HTERT RPE-1 (cell line): ENCODE measurements around the gene MRPS6.

Experiments used
- in situ Hi-C: fragments of 300-500 bp; cut with MboI; formaldehyde crosslinking; loops from 4 replicates; pipeline ENCODE4 v1.14.3; 2020; ENCODE audit warnings: low sequenced_read_pairs

MRPS6 gene

DNA sequence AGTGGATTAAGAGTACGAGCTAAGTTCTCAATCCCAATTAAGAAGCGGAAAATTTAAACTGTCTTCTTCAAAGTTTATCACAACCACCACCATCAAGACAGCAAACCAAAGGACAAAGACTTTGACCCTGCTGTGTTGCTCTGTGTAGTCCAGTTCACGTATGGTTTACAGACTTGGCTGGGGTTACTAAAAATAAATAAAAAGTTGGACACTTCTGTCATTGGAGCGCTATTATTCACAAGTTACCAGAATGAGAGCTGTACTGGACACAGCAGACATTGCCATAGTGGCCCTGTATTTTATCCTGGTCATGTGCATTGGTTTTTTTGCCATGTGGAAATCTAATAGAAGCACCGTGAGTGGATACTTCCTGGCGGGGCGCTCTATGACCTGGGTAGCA lies 21.6 kb downstream of the MRPS6 start:
- in situ Hi-C loops = no loop called here

DNA sequence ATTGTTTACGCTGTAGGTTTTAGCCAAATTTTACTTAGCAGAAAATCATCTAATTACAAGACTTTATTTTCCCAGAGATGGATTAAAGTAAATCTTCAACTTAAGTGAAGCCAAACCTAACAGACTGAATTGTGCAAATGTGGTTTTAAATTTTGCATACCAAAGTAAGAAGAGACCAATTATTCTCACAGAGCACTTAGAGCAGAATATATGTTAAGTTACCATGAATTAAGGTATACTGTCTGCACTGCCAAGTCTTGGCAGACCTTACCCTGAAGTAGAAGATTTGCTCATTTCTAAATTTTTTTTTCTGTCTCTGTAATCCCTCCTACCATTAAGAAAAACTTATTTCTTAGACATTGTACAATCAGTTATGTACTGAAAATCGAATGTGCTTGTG lies 24.1 kb downstream of the MRPS6 start:
- in situ Hi-C loops = no loop called here

DNA sequence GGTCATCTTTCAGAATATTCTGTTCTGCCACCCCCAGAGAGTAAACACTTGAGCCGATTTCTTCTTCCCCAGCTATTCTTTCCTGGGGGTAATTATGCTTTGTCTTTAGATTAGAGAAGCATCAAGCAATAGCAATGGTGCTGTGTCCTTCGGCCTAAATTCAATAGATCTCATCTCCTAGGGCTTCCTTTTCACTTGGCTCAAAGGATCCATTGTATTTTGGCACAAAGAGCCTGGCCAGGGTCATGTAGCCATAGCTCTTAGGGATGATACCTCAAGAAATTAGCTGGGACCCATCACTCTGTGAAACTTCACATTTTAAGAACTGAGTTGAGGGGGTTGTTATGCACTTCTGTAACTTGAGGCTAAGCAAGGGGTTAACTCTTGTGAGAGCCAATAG lies 27.0 kb downstream of the MRPS6 start:
- in situ Hi-C loops = no loop called here

DNA sequence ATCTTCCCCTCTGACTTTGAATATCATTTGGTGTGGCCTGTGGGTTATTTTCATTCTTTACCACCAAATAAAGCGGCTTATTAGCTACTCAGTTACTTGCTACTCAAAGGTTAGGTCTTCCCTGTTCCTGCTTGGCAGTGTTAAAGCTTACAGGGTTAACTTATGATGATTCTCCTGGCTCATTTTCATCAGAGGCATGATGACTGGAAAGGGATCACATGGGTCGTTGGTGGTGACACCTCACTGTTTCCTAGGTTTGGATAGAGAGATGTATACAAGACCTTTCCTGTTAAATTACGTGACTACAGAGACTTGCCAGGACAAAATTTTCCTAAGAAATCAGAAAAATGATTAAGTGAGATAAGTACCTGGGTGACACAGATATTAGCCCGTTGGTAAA lies 27.4 kb downstream of the MRPS6 start:
- in situ Hi-C loops = no loop called here

DNA sequence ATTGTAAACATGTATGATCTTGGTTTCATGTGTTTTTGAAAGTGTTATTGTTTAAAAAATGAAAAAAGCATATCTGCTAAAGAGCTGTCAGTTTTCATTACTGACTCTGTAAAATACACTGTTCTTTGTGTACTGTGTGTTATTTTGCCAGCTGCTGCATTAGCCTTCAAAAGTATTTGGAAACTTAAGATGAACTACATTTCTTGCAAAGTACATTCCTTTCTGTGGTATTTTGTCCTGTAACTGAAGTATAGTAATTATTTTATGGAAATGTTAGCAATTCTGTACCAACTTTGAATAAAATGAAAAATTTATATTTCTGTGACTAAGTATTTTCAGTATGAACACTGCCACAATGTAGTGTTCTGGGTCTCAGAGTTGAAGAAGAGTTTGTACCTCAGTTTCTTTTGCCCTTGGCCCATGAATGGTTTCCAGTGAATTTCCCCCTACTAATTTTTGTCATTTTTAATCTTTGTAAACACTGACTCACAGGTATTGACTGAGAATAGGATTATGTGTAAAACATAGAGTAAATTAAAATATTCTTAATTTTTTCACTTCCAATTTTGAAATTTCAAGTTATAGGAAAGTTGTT lies 32.7 kb downstream of the MRPS6 start:
- in situ Hi-C loops = no loop called here

DNA sequence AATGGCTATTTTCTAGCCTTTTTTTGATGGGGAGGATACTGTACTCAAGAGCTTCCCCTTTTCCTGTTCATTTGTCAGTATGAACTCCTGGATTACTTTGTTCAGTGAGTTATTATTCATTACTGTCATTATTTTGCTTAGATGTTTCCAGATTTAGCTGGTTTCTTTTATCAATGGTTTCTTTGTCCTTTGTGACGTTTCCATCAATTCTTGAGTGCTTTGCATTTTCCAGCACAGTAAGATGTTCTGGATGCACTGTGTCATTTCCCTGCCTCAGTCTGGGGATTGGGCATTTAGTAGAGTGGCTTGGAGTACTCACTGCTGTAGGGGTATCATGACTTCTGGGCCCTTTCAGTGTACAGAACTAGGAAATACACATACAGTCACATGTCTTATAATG lies 34.2 kb downstream of the MRPS6 start:
- in situ Hi-C loops = no loop called here

DNA sequence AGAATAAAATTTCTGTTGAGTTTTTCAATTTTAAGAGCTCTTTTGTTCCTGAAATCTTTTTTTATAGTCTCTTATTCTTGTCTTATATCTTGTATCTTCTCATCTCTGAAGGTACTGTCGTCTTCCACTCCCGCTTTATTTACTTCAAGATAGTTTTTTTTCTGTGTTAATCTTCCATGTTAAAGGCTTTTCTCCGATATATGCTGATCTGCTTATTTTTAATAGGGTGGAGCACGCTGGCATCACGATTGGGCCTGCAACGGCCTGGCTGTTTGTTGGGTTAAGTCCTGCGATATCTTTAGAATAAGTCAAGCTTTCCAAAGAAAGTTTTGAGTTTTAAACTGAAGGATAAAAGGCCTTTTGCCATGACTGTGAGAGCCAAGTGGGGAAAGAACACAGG lies 35.7 kb downstream of the MRPS6 start:
- in situ Hi-C loops = no loop called here

DNA sequence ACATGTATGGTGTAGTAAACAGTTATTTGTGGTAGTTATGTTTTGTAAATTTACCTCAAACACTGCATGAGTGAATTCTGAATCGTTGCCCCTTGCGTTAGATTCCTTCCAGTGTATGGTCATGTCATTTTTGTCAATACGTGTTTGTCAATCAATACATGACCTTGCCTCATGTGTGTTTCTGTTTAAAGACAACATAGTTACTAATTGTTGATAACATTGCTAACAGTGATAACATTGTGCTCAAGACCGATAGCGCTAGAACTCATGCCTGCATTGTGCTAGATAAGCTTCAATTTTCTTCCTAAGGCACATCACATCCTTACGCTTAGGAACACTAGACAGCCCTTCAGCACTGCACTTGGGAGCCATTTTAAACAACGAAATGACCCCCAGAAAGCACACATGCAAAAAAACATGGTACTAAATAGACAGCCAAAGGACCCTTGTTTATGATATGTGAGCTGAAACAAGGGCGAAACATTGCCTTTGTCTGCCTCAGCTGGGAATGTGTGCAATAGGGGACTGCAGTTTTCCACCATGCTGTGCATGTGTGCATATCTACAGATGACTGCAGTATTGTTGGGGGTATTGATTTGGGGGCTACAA lies 37.3 kb downstream of the MRPS6 start:
- in situ Hi-C loops = no loop called here

DNA sequence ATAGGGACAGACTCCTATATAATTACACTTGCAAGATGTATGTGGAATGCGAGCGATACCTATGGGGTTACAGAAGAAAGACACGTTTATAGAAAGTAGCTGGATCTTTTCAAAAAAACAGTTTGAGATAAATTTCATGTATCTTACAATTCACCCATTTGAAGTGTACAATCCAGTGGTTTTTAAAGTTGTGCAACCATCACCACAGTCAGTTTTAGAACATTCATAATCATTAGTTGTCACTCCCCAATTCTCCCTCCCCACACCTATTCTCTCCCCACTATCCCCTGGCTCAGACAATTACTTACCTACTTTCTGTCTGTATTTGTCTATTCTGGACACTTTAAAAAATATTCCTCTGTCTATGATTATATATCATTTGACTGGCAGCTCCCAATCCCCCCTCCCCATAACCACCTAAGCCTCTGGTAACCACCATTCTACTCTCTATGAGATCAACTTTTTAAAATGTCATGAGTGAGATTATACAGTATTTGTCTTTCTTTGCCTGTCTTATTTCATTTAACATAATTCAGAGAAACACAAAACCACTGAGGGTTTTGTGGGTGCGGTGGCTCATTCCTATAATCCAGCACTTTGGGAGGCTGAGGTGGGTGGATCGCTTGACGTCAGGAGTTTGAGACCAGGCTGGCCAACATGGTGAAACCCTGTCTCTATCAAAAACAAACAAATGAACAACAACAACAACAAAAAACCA lies 39.1 kb downstream of the MRPS6 start:
- in situ Hi-C loops = no loop called here

DNA sequence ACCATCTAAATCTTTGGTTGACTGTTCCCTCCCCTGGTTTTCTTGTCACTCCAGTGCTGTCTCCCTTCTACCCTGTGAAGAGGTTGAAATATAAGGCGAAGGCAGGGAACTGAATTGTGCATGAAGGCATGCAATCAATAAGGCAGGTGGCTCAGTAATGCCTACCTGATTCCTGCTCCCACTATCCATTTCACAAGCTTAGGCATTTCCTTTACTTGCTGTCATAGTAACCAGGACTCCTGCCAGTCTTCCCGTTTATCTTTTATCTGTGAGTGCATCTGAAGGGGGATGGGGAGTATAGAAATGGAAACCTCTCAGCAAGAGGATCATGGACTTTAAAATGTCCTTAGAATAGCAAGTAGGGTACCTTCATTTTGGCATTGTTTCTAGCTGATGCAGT lies 40.5 kb downstream of the MRPS6 start:
- in situ Hi-C loops = no loop called here

DNA sequence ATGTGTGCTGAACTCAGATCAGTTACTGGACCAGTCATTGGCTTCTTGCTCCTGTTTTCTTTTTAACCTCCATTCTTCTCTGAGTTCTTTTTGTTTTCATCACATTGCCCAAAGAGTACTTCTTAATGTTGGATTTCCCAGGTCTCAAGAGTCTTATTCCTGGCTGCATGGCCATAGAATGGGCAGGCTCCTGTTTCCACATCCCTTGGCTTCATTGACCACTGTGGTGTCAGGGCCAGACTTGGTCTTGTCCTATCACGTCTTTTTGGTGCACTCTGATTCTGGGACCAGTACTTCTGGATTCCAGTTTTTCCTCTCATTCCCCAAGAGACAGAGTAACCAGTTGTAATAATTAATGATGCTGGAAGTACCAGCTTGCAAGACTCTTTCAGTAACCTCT lies 41.8 kb downstream of the MRPS6 start:
- in situ Hi-C loops = no loop called here

DNA sequence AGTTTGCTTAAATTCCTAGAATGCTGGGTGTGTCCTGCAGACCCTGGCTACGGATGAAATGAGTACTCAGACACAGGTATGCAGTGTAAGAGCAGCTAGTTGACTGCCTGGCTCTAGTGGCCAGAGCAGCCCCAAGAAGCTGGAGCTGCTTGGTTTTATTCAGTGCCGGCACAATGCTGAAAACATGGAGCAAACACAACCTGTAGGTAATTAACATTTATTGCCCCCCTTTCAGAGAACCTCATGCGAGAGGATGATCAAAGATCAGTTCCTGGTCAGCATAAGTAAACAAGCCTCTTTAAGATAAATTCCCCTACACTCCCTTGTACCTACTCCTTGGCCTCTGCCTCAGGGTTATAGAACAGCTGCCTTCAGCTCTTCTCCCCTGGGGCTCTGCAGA lies 43.2 kb downstream of the MRPS6 start:
- in situ Hi-C loops = no loop called here

DNA sequence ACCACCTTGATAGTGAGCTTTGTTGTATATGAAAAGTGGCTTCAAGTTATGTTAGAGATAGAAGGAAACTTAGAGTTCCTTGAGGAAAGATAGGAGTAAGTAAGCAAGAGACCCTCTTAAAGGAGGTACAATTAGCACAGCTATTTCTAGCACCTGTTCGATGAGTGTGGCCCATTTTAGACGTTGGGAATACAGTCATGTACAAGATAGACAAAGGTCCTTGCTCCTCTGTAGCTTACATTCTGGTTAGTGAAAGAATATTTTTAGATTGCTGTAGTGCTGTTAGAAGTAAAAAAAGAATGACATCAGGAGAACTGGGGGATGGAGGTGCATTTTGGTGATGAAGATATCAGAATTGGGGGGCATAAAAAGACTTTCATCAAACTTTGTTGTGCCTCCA lies 47.5 kb downstream of the MRPS6 start:
- in situ Hi-C loops = no loop called here

DNA sequence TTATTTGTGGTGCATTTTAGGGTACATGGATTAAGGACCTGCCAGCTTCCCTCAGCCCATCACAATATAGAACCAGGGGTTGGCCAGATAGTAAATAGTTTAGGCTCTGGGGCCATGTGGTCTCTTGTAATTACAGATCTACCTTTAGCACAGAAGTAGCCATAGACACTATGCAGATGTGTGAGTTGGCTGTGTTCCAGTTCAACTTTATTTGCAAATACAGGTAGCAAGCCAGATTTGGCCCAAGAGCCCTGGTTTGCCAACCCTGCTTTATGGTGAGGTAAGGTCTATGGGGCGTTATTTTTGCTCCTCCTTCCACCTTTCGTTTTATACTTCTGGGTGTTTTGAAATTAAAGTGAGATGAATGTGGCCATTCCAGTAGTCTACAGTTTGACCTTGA lies 48.7 kb downstream of the MRPS6 start:
- in situ Hi-C loops = no loop called here

DNA sequence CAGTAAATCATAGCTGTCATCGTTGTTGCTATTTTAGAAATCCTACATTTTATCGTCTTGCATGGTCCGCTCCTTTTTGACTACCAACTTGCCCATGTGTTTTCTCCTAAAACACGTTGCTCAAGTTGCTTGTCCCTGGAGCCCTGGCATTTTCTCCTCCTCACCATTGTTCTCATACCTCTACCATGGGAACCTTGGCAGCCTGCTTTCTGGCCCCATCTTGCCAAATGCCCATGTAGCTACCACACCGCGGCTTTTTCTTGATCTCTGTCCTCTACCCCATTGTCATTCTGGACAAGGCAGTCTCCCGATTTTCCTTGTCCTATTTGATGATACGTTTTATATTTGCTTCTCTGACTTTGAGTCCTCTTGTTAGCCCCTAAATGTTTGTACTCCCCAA lies 50.2 kb downstream of the MRPS6 start:
- in situ Hi-C loops = no loop called here

DNA sequence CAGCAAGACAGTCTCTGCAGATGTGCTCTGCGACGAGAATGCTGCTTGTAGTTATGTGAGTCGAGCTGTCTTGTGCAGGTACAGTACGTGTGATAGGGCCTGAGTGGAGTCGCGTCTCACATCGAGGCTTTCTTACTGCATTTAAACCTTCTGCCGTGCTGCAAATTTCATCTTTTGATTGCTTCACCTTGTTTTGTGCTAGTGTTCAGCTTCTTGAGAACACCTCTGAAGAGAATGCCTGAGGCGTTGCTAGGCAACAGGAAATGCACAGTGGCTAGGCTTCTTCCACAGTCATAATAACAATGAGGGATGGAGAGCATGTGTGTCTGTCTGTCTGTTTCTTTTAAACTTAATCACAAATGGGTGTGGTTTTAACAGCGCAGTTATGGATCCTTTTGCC lies 52.9 kb downstream of the MRPS6 start:
- in situ Hi-C loops = no loop called here

DNA sequence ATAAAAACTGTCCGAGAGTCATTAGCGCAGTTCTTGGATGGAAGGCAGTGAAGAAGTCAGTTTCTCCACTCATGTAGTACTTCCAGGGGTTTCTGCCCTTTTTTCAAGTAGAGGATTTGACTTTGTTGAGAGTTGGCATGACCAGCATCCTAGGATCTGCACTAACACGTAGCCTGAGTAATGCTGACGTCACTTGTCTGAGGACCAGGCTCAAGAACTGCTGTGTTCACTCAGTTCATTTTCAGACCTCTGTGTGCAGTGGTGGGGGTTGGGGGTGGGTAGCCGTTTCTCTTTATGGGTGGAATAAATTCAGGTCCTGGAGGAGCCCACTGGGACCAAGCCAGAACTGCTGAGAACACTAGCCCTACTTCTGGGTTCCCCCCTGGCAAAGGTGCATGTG lies 53.3 kb downstream of the MRPS6 start:
- in situ Hi-C loops = no loop called here

DNA sequence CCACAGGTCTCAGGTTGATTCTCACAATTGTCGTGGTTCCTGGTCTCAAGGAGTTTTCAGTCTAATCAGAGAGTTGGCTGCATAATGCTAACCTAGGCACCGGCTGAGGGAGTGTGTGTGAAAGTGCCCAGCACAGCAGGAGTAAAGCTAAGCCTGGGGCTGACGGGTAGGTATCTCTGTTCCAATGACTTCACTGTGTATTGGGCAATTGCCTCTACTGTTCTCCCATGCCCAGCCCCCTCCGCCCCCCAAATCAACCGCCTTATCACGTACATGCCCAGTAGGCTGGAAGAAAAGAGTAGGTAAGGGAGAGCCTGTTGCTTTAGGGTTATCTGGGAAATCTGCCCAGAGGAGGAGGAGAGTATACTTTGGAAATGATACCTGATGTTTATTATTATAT lies 54.7 kb downstream of the MRPS6 start:
- in situ Hi-C loops = no loop called here

DNA sequence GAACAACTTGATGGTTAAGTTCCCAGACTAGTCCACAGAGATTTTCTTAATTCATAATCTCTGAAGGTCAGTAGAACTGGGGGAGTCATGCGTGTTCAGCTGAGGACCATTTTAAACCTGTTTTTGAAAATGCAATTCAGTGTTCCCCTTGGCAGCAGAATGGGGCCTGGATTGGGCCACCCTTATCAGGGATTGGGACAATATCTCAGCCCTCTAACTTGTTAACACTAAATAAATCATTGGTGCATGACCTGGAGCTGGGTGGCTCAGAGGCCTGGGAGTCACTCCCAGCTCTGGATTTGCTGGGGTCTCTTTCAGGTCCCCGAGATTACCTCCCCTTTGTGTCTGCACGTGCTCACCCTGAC lies 55.3 kb downstream of the MRPS6 start:
- in situ Hi-C loops = no loop called here

DNA sequence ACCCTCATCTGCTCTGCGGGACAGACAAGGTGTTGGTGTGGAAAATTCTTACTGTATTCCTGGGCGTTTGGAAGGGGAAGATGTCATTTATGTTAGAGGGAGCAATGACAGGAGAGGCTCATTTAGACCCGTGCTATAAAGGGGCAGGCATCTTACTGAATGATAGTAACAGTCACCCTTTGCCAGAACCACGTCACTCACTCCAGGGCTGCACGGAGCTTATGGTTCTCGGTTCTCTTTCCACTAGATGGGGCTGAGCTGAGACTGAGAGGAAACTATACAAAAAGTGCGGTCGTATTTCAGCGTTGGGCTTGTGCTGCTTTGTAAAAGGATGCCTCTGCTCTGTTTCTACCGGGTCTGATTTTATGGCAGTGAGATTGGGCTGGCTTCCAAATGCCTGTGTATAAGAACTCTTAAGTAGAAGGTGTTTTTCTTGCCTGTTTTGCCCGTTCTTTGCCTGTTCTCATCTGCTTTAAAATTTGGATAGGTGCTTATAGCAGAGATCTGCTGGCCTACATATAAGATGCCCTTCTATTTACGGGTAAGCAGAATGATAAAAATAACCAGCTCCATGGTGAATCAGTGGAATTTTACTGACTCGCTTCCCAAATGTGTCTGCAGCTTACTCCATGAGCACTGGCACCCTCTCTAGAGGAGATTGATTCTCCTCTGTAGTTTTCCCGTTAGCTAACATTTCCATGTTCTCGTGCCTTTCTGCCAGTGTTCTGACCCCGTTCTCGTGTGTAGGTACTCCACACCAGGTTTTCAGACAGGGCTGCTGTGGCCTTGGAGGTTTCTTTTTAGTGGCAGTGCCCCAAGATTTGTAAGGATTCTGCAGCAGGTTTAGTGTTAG lies 55.9 kb downstream of the MRPS6 start:
- in situ Hi-C loops = no loop called here

DNA sequence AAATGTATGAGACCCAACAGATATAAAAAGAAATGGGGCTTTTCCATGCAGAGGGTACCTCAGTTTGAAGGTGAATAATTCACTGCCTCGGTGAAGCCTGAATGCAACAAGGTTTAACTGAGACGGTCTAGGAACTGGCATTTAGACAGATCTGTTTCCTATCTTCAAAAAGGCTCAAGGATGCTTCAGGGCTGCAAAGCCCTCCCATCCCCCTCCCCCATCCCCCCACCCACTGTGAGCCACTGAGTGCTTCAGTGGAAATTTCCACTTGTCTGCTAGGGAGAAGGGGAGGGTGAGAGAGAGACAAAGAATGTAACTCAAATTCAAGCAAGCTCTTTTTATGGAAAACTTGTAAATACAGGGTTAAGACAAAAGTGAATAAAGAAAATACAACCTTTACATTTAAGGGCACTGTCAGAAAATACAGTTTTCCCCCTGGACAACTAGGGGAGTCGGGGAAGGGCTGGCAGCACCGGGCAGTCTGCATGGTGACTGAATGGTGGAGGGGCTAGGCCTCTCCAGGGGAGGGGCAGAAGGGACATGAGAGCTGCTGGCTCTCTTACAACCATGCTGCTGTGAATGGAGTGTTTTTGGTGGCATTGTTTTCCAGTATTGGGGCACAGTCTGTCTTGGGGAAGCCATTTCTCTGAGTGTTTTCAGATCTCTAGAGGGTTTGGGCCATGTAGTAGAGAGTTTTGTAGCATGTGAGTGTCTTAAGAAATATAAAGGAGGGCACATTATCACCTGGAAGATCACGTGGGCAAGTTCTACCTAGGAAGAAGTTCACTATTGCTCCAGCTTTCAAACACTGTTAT lies 56.7 kb downstream of the MRPS6 start:
- in situ Hi-C loops = no loop called here
